Measurements from ENCODE around the gene ISG20. TPM values are rescaled to one million over a fixed set of nuclear protein-coding genes. Genes with fewer than 3 reads are reported as not detected.

ISG20 gene
- total and polyA plus RNA-seq, 4 donors, result 1.4 to 7.4 (median 4.0) TPM

GRCh38 chr15:88645171-88646087 lies 6.6 kb downstream of the ISG20 start:
- no peak for DNase-seq (ENCODE audit: low read depth in 4 of 6, low spot score in 6 of 6)
- H3K4me1 ChIP-seq (ENCODE audit: control insufficient read depth, insufficient read depth, low read length), result peaks cover 29% of the 10 kb centered on the region
- no peaks in the 10 kb centered on the region for H3K9me3 ChIP-seq (ENCODE audit: control insufficient read depth, insufficient read depth, low read length)
- 94% methylated on average over 14 of the region's 14 CpGs for WGBS (ENCODE audit: insufficient coverage)
- H3K27ac ChIP-seq (ENCODE audit: low read depth, low read length), result no peak overlapping the region
- H3K27me3 ChIP-seq (ENCODE audit: control insufficient read depth, insufficient read depth, low read length), result no peaks in the 10 kb centered on the region
- no peak overlapping the region for H3K4me3 ChIP-seq (ENCODE audit: low read depth, low read length)
- H3K36me3 ChIP-seq (ENCODE audit: control insufficient read depth, insufficient read depth, low read length), result no peaks in the 10 kb centered on the region

- H3K4me1 ChIP-seq (ENCODE audit: control insufficient read depth, insufficient read depth, low read length), result peaks cover 32% of the 10 kb centered on the region
- no CpG with 5 or more reads among the region's 1 CpG for WGBS (ENCODE audit: insufficient coverage)
- DNase-seq (ENCODE audit: low read depth in 4 of 6, low spot score in 6 of 6), result no peak
- H3K27ac ChIP-seq (ENCODE audit: low read depth, low read length), result no peak overlapping the region
- no peak overlapping the region for H3K4me3 ChIP-seq (ENCODE audit: low read depth, low read length)
- no peaks in the 10 kb centered on the region for H3K27me3 ChIP-seq (ENCODE audit: control insufficient read depth, insufficient read depth, low read length)
- no peaks in the 10 kb centered on the region for H3K36me3 ChIP-seq (ENCODE audit: control insufficient read depth, insufficient read depth, low read length)
- no peaks in the 10 kb centered on the region for H3K9me3 ChIP-seq (ENCODE audit: control insufficient read depth, insufficient read depth, low read length)
These were observed 7.2 kb downstream of the ISG20 start for GRCh38 chr15:88646088-88646405.

DNA sequence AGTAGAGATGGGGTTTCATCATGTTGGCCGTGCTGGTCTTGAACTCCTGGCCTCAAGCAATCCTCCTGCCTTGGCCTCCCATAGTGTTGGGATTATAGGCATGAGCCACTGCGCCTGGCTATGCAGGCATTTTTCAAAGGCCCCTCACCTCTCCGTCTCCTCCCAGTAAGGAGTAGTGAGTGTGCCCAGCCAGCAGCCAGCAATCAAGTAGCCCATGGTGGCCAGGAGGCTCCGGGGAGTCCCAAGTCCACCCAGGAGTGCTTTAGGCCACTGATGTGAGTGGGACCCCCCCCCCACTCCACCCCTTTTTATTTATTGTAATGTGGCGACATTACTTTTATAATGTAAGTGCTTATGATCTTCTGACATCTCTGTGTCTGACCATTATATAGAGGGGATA lies 8.1 kb downstream of the ISG20 start:
- no peak for DNase-seq (ENCODE audit: low read depth in 4 of 6, low spot score in 6 of 6)
- Histone ChIP-seq H3K4me1 (ENCODE audit: control insufficient read depth, insufficient read depth, low read length) (peaks cover 32% of the 10 kb centered on the region), H3K4me3 (ENCODE audit: low read depth, low read length) (no peak overlapping the region), H3K36me3 (ENCODE audit: control insufficient read depth, insufficient read depth, low read length) (no peaks in the 10 kb centered on the region), H3K9me3 (ENCODE audit: control insufficient read depth, insufficient read depth, low read length) (no peaks in the 10 kb centered on the region), H3K27ac (ENCODE audit: low read depth, low read length) (no peak overlapping the region), H3K27me3 (ENCODE audit: control insufficient read depth, insufficient read depth, low read length) (no peaks in the 10 kb centered on the region)
- WGBS (ENCODE audit: insufficient coverage), result 100% methylated on average over 2 of the region's 5 CpGs

- peak in 1 of 6 donors; percentile 8 for DNase-seq (ENCODE audit: low read depth in 4 of 6, low spot score in 6 of 6)
- Histone ChIP-seq H3K4me3 (ENCODE audit: low read depth, low read length) (no peak overlapping the region), H3K27ac (ENCODE audit: low read depth, low read length) (no peak overlapping the region), H3K4me1 (ENCODE audit: control insufficient read depth, insufficient read depth, low read length) (peaks cover 32% of the 10 kb centered on the region), H3K27me3 (ENCODE audit: control insufficient read depth, insufficient read depth, low read length) (no peaks in the 10 kb centered on the region), H3K9me3 (ENCODE audit: control insufficient read depth, insufficient read depth, low read length) (no peaks in the 10 kb centered on the region), H3K36me3 (ENCODE audit: control insufficient read depth, insufficient read depth, low read length) (no peaks in the 10 kb centered on the region)
- whole genome bisulfite sequencing (ENCODE audit: insufficient coverage), result 77% methylated on average over 7 of the region's 11 CpGs
These were observed 8.7 kb downstream of the ISG20 start for GRCh38 chr15:88647351-88648105.

- 83% methylated on average over 10 of the region's 12 CpGs for WGBS (ENCODE audit: insufficient coverage)
- Histone ChIP-seq H3K36me3 (ENCODE audit: control insufficient read depth, insufficient read depth, low read length) (no peaks in the 10 kb centered on the region), H3K27ac (ENCODE audit: low read depth, low read length) (peak overlapping the region; percentile 81), H3K4me1 (ENCODE audit: control insufficient read depth, insufficient read depth, low read length) (peaks cover 41% of the 10 kb centered on the region), H3K27me3 (ENCODE audit: control insufficient read depth, insufficient read depth, low read length) (no peaks in the 10 kb centered on the region), H3K4me3 (ENCODE audit: low read depth, low read length) (no peak overlapping the region), H3K9me3 (ENCODE audit: control insufficient read depth, insufficient read depth, low read length) (no peaks in the 10 kb centered on the region)
- no peak for DNase-seq (ENCODE audit: low read depth in 4 of 6, low spot score in 6 of 6)
These were observed 9.8 kb downstream of the ISG20 start for GRCh38 chr15:88648357-88649214.

GRCh38 chr15:88649286-88649733 lies 10.5 kb downstream of the ISG20 start:
- Histone ChIP-seq H3K27me3 (ENCODE audit: control insufficient read depth, insufficient read depth, low read length) (no peaks in the 10 kb centered on the region), H3K27ac (ENCODE audit: low read depth, low read length) (peak overlapping the region; percentile 86), H3K4me3 (ENCODE audit: low read depth, low read length) (no peak overlapping the region), H3K4me1 (ENCODE audit: control insufficient read depth, insufficient read depth, low read length) (peaks cover 41% of the 10 kb centered on the region), H3K9me3 (ENCODE audit: control insufficient read depth, insufficient read depth, low read length) (no peaks in the 10 kb centered on the region), H3K36me3 (ENCODE audit: control insufficient read depth, insufficient read depth, low read length) (no peaks in the 10 kb centered on the region)
- 35% methylated on average over 12 of the region's 12 CpGs for WGBS (ENCODE audit: insufficient coverage)
- peak in 3 of 6 donors; percentile 15 to 74 (median 58) for DNase-seq (ENCODE audit: low read depth in 4 of 6, low spot score in 6 of 6)

- H3K27ac ChIP-seq (ENCODE audit: low read depth, low read length), result peak overlapping the region; percentile 86
- no peak for DNase-seq (ENCODE audit: low read depth in 4 of 6, low spot score in 6 of 6)
- H3K4me3 ChIP-seq (ENCODE audit: low read depth, low read length), result no peak overlapping the region
- no peaks in the 10 kb centered on the region for H3K36me3 ChIP-seq (ENCODE audit: control insufficient read depth, insufficient read depth, low read length)
- H3K27me3 ChIP-seq (ENCODE audit: control insufficient read depth, insufficient read depth, low read length), result no peaks in the 10 kb centered on the region
- H3K9me3 ChIP-seq (ENCODE audit: control insufficient read depth, insufficient read depth, low read length), result no peaks in the 10 kb centered on the region
- peaks cover 41% of the 10 kb centered on the region for H3K4me1 ChIP-seq (ENCODE audit: control insufficient read depth, insufficient read depth, low read length)
- 78% methylated on average over 23 of the region's 23 CpGs for WGBS (ENCODE audit: insufficient coverage)
These were observed 11.1 kb downstream of the ISG20 start for GRCh38 chr15:88649753-88650551.

DNA sequence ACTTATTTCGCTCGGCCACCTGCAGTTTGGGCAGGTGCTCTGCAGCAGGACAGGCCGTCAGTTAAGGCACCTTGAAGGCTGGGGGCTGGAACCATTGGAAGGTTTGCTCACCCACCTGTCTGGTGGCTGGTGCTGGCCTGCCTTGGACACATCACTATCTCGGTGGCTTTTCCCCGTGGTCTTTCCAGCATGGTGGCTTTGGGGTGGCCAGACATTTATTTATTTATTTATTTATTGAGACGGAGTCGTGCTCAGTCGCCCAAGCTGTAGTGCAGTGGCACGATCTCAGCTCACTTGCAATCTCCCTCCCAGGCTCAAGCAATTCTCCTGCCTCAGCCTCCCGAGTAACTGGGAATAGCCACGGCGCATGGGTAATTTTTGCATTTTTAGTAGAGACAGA lies 11.7 kb downstream of the ISG20 start:
- H3K27me3 ChIP-seq (ENCODE audit: control insufficient read depth, insufficient read depth, low read length), result no peaks in the 10 kb centered on the region
- no peaks in the 10 kb centered on the region for H3K36me3 ChIP-seq (ENCODE audit: control insufficient read depth, insufficient read depth, low read length)
- H3K4me1 ChIP-seq (ENCODE audit: control insufficient read depth, insufficient read depth, low read length), result peaks cover 41% of the 10 kb centered on the region
- DNase-seq (ENCODE audit: low read depth in 4 of 6, low spot score in 6 of 6), result no peak
- peak overlapping the region; percentile 86 for H3K27ac ChIP-seq (ENCODE audit: low read depth, low read length)
- no peak overlapping the region for H3K4me3 ChIP-seq (ENCODE audit: low read depth, low read length)
- WGBS (ENCODE audit: insufficient coverage), result 89% methylated on average over 7 of the region's 12 CpGs
- H3K9me3 ChIP-seq (ENCODE audit: control insufficient read depth, insufficient read depth, low read length), result no peaks in the 10 kb centered on the region

Data from spinal cord (tissue), 10 donors.